H1 (cell line): ENCODE measurements around the gene TPP1. TPM values are rescaled to one million over a fixed set of nuclear protein-coding genes. Genes with fewer than 3 reads are reported as not detected.

Experiments
- CTCF ChIA-PET: fragments of 300-600 bp; sonication (Branson Sonifier 250); formaldehyde crosslinking; loops from one replicate; lab custom pipeline; 2021; ENCODE audit not compliant: partially characterized antibody; lab: Charles Lee
- POLR2A ChIA-PET: fragments of 300-600 bp; sonication (Branson Sonifier 250); formaldehyde crosslinking; loops from one replicate; lab custom pipeline; 2021; ENCODE audit warnings: inconsistent platforms; ENCODE audit not compliant: partially characterized antibody; lab: Charles Lee
- DNase-seq, 2 experiments: peaks; one replicate each; pipeline versions ENCODE4 v3.0.0 to v3.0.0-alpha.2; 2010 to 2022; ENCODE audit warnings: low spot score in 2 of 2, low read depth in 1 of 2, mixed read lengths in 1 of 2
- FAIRE-seq: peaks from 2 replicates; lab custom pipeline; 2011; peaks lifted over from hg19 to GRCh38; lab: Jason Lieb, UNC
- H2AFZ ChIP-seq: 2 replicates; pipeline ENCODE4 v1.8.1; 2012; ENCODE audit warnings: low read length, inconsistent platforms
- H2AK5ac ChIP-seq: 2 replicates; pipeline ENCODE4 v1.6.1; 2013; ENCODE audit warnings: low read depth, low read length
- H2BK120ac ChIP-seq: replicated peaks from 2 replicates; pipeline ENCODE3; 2013; ENCODE audit warnings: low read depth, low read length, inconsistent platforms
- H2BK12ac ChIP-seq: 2 replicates; pipeline ENCODE4 v1.6.1; 2013; ENCODE audit warnings: low read depth, low read length
- H2BK15ac ChIP-seq: 2 replicates; pipeline ENCODE4 v1.6.1; 2013; ENCODE audit warnings: low read length
- H2BK20ac ChIP-seq: 2 replicates; pipeline ENCODE4 v1.6.1; 2013; ENCODE audit warnings: low read length
- H2BK5ac ChIP-seq: 2 replicates; pipeline ENCODE4 v1.6.1; 2013; ENCODE audit warnings: low read depth, low read length
- H3K14ac ChIP-seq: 2 replicates; pipeline ENCODE4 v1.6.1; 2013; ENCODE audit warnings: inconsistent platforms; ENCODE audit not compliant: insufficient read length
- H3K18ac ChIP-seq: 2 replicates; pipeline ENCODE4 v1.6.1; 2013; ENCODE audit warnings: low read length; ENCODE audit errors: extremely low read depth
- H3K23ac ChIP-seq: 2 replicates; pipeline ENCODE4 v1.6.1; 2013; ENCODE audit warnings: inconsistent platforms; ENCODE audit not compliant: insufficient read length
- H3K23me2 ChIP-seq: 2 replicates; pipeline ENCODE4 v1.6.1; 2013; ENCODE audit warnings: low read depth, low read length
- H3K27ac ChIP-seq: 2 replicates; pipeline ENCODE4 v1.6.1; 2011; ENCODE audit warnings: low read depth, low read length, inconsistent platforms
- H3K27me3 ChIP-seq, 4 experiments: replicated peaks in 1 of 4; 1 replicate in 1 of 4; 2 replicates in 3 of 4; pipeline versions ENCODE4 v1.6.1 to v1.8.1; 2011 to 2013; ENCODE audit warnings: low read length in 3 of 4, mild to moderate bottlenecking in 3 of 4, inconsistent platforms in 2 of 4, mixed read lengths in 2 of 4, moderate library complexity in 1 of 4; ENCODE audit not compliant: control insufficient read depth in 3 of 4, insufficient read depth in 3 of 4; ENCODE audit errors: extremely low read depth in 1 of 4
- H3K36me3 ChIP-seq, 4 experiments: 2 replicates each; pipeline versions ENCODE4 v1.6.1 to v1.8.1; 2011 to 2013; ENCODE audit warnings: mild to moderate bottlenecking in 4 of 4, low read length in 3 of 4, moderate library complexity in 2 of 4, control low read depth in 1 of 4, inconsistent platforms in 1 of 4; ENCODE audit not compliant: insufficient read depth in 4 of 4, control insufficient read depth in 2 of 4
- H3K4ac ChIP-seq: replicated peaks from 2 replicates; pipeline ENCODE3; 2013; ENCODE audit warnings: low read length, low read depth, mixed read lengths, inconsistent platforms; ENCODE audit not compliant: insufficient read length
- H3K4me1 ChIP-seq, 4 experiments: replicated peaks in 1 of 4; 1 replicate in 1 of 4; 2 replicates in 3 of 4; pipeline versions ENCODE4 v1.6.1 to v1.8.1; 2011 to 2013; ENCODE audit warnings: low read length in 3 of 4, inconsistent platforms in 2 of 4, mixed read lengths in 1 of 4; ENCODE audit not compliant: insufficient read depth in 4 of 4, control insufficient read depth in 3 of 4
- H3K4me2 ChIP-seq, 2 experiments: 2 replicates each; pipeline versions ENCODE4 v1.6.1 to v1.8.1; 2011 to 2013; ENCODE audit warnings: low read depth in 2 of 2, low read length in 2 of 2, control low read depth in 1 of 2, inconsistent platforms in 1 of 2, mild to moderate bottlenecking in 1 of 2; ENCODE audit not compliant: insufficient read depth in 1 of 2
- H3K4me3 ChIP-seq, 4 experiments: fragments of 200-600, 300-600 bp in 1 of 4; sonication (generic), shearing (Covaris generic), sonication (Bioruptor Twin) in 1 of 4; 2 replicates each; pipeline versions ENCODE4 v1.5.1 to v1.8.1; 2011 to 2016; ENCODE audit warnings: low read length in 4 of 4, low read depth in 3 of 4, control low read depth in 2 of 4, inconsistent platforms in 2 of 4, mild to moderate bottlenecking in 2 of 4, mixed read lengths in 1 of 4, moderate library complexity in 1 of 4; ENCODE audit not compliant: insufficient read depth in 2 of 4; ENCODE audit errors: extremely low read depth in 1 of 4
- H3K56ac ChIP-seq: replicated peaks from 2 replicates; pipeline ENCODE3; 2013; ENCODE audit warnings: low read depth, mild to moderate bottlenecking, mixed read lengths, low read length, inconsistent platforms; ENCODE audit not compliant: insufficient read length
- H3K79me1 ChIP-seq: 2 replicates; pipeline ENCODE4 v1.6.1; 2013; ENCODE audit warnings: low read depth, low read length, control low read depth
- H3K79me2 ChIP-seq, 2 experiments: 2 replicates each; pipeline versions ENCODE4 v1.6.1 to v1.8.1; 2012 to 2013; ENCODE audit warnings: low read length in 2 of 2, mild to moderate bottlenecking in 2 of 2, inconsistent platforms in 1 of 2; ENCODE audit not compliant: insufficient read depth in 2 of 2, control insufficient read depth in 1 of 2
- H3K9ac ChIP-seq, 4 experiments: replicated peaks in 1 of 4; 1 replicate in 1 of 4; 2 replicates in 3 of 4; pipeline versions ENCODE4 v1.6.1 to v1.8.1; 2011 to 2013; ENCODE audit warnings: low read depth in 3 of 4, low read length in 3 of 4, control low read depth in 2 of 4, mild to moderate bottlenecking in 2 of 4, moderate library complexity in 2 of 4, inconsistent platforms in 1 of 4; ENCODE audit errors: extremely low read depth in 1 of 4
- H3K9me3 ChIP-seq, 2 experiments: 2 replicates each; pipeline versions ENCODE4 v1.6.1 to v1.8.1; 2012 to 2013; ENCODE audit warnings: mild to moderate bottlenecking in 2 of 2, moderate library complexity in 2 of 2, control low read depth in 1 of 2, inconsistent platforms in 1 of 2, low read depth in 1 of 2, low read length in 1 of 2, mixed read lengths in 1 of 2; ENCODE audit not compliant: insufficient read depth in 2 of 2
- H4K20me1 ChIP-seq, 2 experiments: replicated peaks in 1 of 2; 2 replicates each; pipeline versions ENCODE3 to v1.8.1; 2011 to 2013; ENCODE audit warnings: inconsistent platforms in 2 of 2, low read length in 2 of 2, mild to moderate bottlenecking in 1 of 2; ENCODE audit not compliant: insufficient read depth in 2 of 2, control insufficient read depth in 1 of 2
- H4K5ac ChIP-seq: 2 replicates; pipeline ENCODE4 v1.6.1; 2013; ENCODE audit warnings: low read length, low read depth, mixed read lengths, inconsistent platforms; ENCODE audit not compliant: insufficient read length
- H4K8ac ChIP-seq: 2 replicates; pipeline ENCODE4 v1.8.0; 2013; ENCODE audit warnings: mild to moderate bottlenecking, moderate library complexity, low read length, inconsistent platforms; ENCODE audit not compliant: insufficient read depth; ENCODE audit errors: extremely low read depth
- H4K91ac ChIP-seq: replicated peaks from 2 replicates; pipeline ENCODE3; 2013; ENCODE audit warnings: low read length, mixed read lengths, inconsistent platforms; ENCODE audit not compliant: insufficient read length
- CHD2 ChIP-seq: IDR thresholded peaks from 2 replicates; pipeline ENCODE4 v1.6.1; 2012; ENCODE audit warnings: low read length, improper control_type of control experiment
- EGR1 ChIP-seq: IDR thresholded peaks from 2 replicates; pipeline ENCODE4 v1.6.1; 2011; ENCODE audit warnings: low read depth, low read length, borderline replicate concordance
- KDM4A ChIP-seq: IDR thresholded peaks from one replicate; pipeline ENCODE4 v1.7.1; 2012; ENCODE audit warnings: low read depth, mild to moderate bottlenecking, moderate library complexity, low read length, inconsistent platforms; ENCODE audit not compliant: severe bottlenecking
- MAFK ChIP-seq: IDR thresholded peaks from 2 replicates; pipeline ENCODE4 v1.6.1; 2012; ENCODE audit warnings: low read depth, mild to moderate bottlenecking, improper control_type of control experiment, low read length
- RNF2 ChIP-seq: fragments of 200-900, 300-1000 bp; sonication (generic); IDR thresholded peaks from 2 replicates; pipeline ENCODE4 v1.7.1; 2016; ENCODE audit warnings: borderline replicate concordance, low read depth, mild to moderate bottlenecking, antibody characterized with exemption, low read length; ENCODE audit not compliant: poor library complexity, severe bottlenecking; ENCODE audit errors: missing control alignments
- RXRA ChIP-seq: IDR thresholded peaks from 2 replicates; pipeline ENCODE4 v1.6.1; 2011; ENCODE audit warnings: low read depth, mild to moderate bottlenecking, low read length, moderate library complexity; ENCODE audit not compliant: insufficient read depth
- TAF1 ChIP-seq: IDR thresholded peaks from 2 replicates; pipeline ENCODE4 v1.6.1; 2011; ENCODE audit warnings: mild to moderate bottlenecking, low read depth, low read length
- TEAD4 ChIP-seq: IDR thresholded peaks from 2 replicates; pipeline ENCODE4 v1.6.1; 2012; ENCODE audit warnings: low read depth, low read length, inconsistent platforms, mixed read lengths
- USF2 ChIP-seq: IDR thresholded peaks from 2 replicates; pipeline ENCODE4 v1.6.1; 2011; ENCODE audit warnings: low read length, improper control_type of control experiment
- WGBS, 2 experiments: shearing (Covaris generic) in 1 of 2; methylation state at CpG; one replicate each; pipeline versions ENCODE4 v1.1.6 to v1.1.7; 2013 to 2015; ENCODE audit warnings: low lambda C conversion rate in 2 of 2, mixed read lengths in 2 of 2, inconsistent platforms in 1 of 2, low coverage in 1 of 2, missing lambda C conversion rate in 1 of 2; ENCODE audit not compliant: insufficient replicate concordance in 2 of 2, insufficient coverage in 1 of 2, insufficient read length in 1 of 2; ENCODE audit errors: extremely low coverage in 1 of 2, missing lambda C conversion rate in 1 of 2; 5-methylcytosine and 5-hydroxymethylcytosine counted together
- polyA plus RNA-seq, 7 experiments: library from polyadenylated mRNA; depleted of rRNA in 3 of 7; stranded (reverse) in 5 of 7; unstranded in 2 of 7; fragments of >200 nt in 5 of 7; fragments of 200-250 nt in 2 of 7; gene quantifications; 1 replicate in 5 of 7; 2 replicates in 1 of 7; 4 replicates in 1 of 7; pipeline versions ENCODE4 v1.2.1 to v1.2.3, GENCODE V29; 2011 to 2013; ENCODE audit warnings: missing spikeins in 2 of 7, mixed read lengths in 2 of 7
- total RNA-seq: library from RNA; stranded (reverse); fragmentation: NEBNext Ultra II Directional; extraction: Animal tissue kit (Norgen Biotek cat#: 25700); gene quantifications from 2 replicates; pipeline ENCODE4 v1.2.1, GENCODE V29; 2021

TPP1 gene
- total and polyA plus RNA-seq, 2 of the 8 experiments (the other 6 are each of a cell fraction or from before 2014, with no cell fraction given): 36.1 to 77.5 TPM

DNA sequence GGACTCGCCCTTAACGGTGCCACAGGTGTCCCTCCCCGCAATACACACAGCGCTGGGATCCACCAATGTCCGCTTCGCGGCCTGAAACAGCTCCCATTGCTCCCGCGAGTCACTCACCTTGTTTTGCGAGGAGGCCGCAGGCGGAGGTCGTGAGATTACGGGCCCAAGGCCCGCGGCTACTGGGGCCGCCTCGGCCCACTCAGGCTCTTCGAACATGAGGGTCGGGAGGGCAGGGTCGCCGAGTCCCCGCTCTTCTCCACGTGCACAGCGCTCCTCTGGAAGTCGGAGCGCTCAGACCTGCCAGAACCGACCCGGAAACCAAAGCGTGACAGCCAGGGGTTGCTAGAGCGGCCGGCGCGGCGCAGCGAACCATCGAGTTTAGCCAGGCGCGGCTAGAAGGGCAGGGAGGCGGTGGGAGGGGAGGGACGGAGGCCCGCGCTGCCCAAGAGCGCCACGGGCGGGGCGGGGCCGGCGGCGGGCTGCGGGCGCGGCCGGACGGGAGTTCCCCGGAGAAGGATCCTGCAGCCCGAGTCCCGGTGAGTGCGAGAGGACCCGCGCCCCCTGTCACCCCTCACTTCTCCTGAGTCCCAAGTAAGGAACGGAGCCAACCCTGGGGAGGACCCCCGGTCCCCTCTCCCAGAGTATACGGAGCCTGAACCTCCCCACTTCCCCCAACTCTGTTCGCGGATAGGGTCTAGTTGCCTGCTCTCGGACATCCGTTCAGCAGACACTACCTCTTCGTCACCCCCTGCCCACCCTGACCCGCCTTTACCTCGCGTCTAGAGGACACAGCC lies 15.7 kb downstream of the TPP1 start, which contains the start of the genes ILK and RRP8:
ILK (plus strand) TSS at position 488 of the 794 bp plus-strand sequence. CDS start 498 bp downstream, outside the sequence.
RRP8 (minus strand) TSS at position 330 of the 794 bp plus-strand sequence; CDS start at position 216, 114 bp downstream.
- ChIA-PET POLR2A (interaction anchor here (0.6 to 2.4 kb wide), 14 partner anchors 8 to 177 kb away, joined by 3 to 11 read pairs (median 4); partner anchors contain the start of genes TAF10 and TPP1), CTCF (interaction anchor here (0.7 to 4.1 kb wide), 11 partner anchors 10 to 343 kb away, joined by 3 to 23 read pairs (median 4); partner anchors contain the start of genes CCKBR, TAF10 and TPP1)
- H3K36me3 ChIP-seq: peaks cover 6 to 28% (median 16%) of the 10 kb centered on the region in 4 experiments
- no peak within 1 kb of the TSS for H2BK120ac ChIP-seq
- peaks cover 5 to 21% (median 8%) of the 10 kb centered on the region in 4 experiments; a peak in 6 of 7 replicates for H3K4me1 ChIP-seq
- peaks cover 0 to 7% of the 10 kb centered on the region in 2 experiments for H4K20me1 ChIP-seq
- H4K5ac ChIP-seq: peak within 1 kb of the TSS; percentile 53
- H2BK15ac ChIP-seq: no peak within 1 kb of the TSS
- peak within 1 kb of the TSS; percentile 75 for H3K4ac ChIP-seq
- peak within 1 kb of the TSS; percentile 78 for H3K18ac ChIP-seq
- H3K9ac ChIP-seq: peak within 1 kb of the TSS; percentile 67 to 96 (median 82)
- peaks cover 3 to 48% of the 10 kb centered on the region in 2 experiments for H3K79me2 ChIP-seq
- H3K14ac ChIP-seq: no peak within 1 kb of the TSS
- no peak within 1 kb of the TSS for H3K23ac ChIP-seq
- H2AK5ac ChIP-seq: no peak within 1 kb of the TSS
- H3K56ac ChIP-seq: peak within 1 kb of the TSS; percentile 35
- H3K4me3 ChIP-seq: peak within 1 kb of the TSS; percentile 79 to 99 (median 93)
- H3K27ac ChIP-seq: peak within 1 kb of the TSS; percentile 63; the same call in 1 of the 2 replicates
- H2AFZ ChIP-seq: peak within 1 kb of the TSS; percentile 83
- H3K27me3 ChIP-seq: no peaks in the 10 kb centered on the region
- peaks cover 12% of the 10 kb centered on the region for H3K79me1 ChIP-seq
- peak within 1 kb of the TSS; percentile 73 for H4K8ac ChIP-seq
- H2BK12ac ChIP-seq: 0 out of 2 replicates have a peak within 1 kb of the TSS, but pooled peaks have one; percentile 75
- WGBS, 2 experiments: 1% methylated on average over 40 of the region's 72 CpGs; no CpG with 5 or more reads in 1 of the 2 experiments
- peak within 1 kb of the TSS; percentile 83 to 97 for H3K4me2 ChIP-seq
- H3K23me2 ChIP-seq: peaks cover 16% of the 10 kb centered on the region
- FAIRE-seq: no peak
- no peak within 1 kb of the TSS for H2BK20ac ChIP-seq
- H3K9me3 ChIP-seq: no peaks in the 10 kb centered on the region
- peak within 1 kb of the TSS; percentile 58; the same call in 1 of the 2 replicates for H2BK5ac ChIP-seq
- DNase-seq: peak in 1 of 2 experiments; percentile 91
- H4K91ac ChIP-seq: peak within 1 kb of the TSS; percentile 17
- TF ChIP-seq KDM4A (peak; percentile 73), MAFK (no peak), CHD2 (no peak), RNF2 (no peak), EGR1 (peak; percentile 88), TEAD4 (peak; percentile 61; the same call in 1 of the 2 replicates), RXRA (no peak), USF2 (0 out of 2 replicates have a peak, but pooled peaks have one; percentile 5), TAF1 (peak; percentile 76)
